ENCODE data around the gene CLEC4M.

CLEC4M gene

DNA sequence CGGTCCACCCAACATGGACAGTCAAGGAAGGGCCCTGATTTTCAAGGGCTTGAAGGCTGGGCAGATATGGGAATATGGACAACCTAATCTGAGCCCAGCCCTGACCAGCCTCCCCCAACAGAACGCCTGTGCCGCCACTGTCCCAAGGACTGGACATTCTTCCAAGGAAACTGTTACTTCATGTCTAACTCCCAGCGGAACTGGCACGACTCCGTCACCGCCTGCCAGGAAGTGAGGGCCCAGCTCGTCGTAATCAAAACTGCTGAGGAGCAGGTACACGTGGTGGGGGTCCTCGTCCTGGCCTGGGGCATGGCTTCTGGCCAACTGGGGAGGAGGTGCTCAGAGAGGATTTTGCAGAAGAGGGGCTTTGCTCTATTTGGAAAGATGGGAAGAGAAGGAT, 3.5 kb downstream of the CLEC4M start:
- no peak for DNase-seq
- Histone ChIP-seq H3K36me3 (ENCODE audit: control insufficient read depth, insufficient read depth, low read length) (no peaks in the 10 kb centered on the region), H3K4me1 (ENCODE audit: control insufficient read depth, insufficient read depth, low read length, poor library complexity, severe bottlenecking) (no peaks in the 10 kb centered on the region), H3K27me3 (replicated peaks; ENCODE audit: control insufficient read depth, insufficient read depth, low read length, poor library complexity, severe bottlenecking) (no peaks in the 10 kb centered on the region), H3K9me3 (ENCODE audit: control insufficient read depth, low read length) (no peaks in the 10 kb centered on the region), H3K4me3 (ENCODE audit: insufficient read depth, low read depth, low read length, poor library complexity, severe bottlenecking) (no peak overlapping the region), H3K27ac (ENCODE audit: insufficient read depth, low read length, poor library complexity, severe bottlenecking) (no peak overlapping the region)

DNA sequence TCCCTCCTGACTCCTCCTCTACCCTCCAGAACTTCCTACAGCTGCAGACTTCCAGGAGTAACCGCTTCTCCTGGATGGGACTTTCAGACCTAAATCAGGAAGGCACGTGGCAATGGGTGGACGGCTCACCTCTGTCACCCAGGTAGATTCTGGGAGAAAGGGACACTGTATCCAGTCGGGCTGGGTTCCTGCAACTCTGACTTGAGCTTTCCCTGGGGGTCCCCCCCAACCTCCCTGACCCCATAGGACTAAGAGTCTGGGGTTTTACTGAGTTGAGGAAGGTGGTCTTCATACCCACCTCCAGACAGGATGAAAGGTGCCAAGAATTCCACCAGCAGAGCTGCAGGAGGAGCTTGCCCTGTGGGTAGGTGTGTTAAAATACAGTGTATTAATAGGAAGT, 4.4 kb downstream of the CLEC4M start:
- H3K27ac ChIP-seq (ENCODE audit: insufficient read depth, low read length, poor library complexity, severe bottlenecking): no peak overlapping the region
- peaks cover 4% of the 10 kb centered on the region for H3K4me1 ChIP-seq (ENCODE audit: control insufficient read depth, insufficient read depth, low read length, poor library complexity, severe bottlenecking)
- no peaks in the 10 kb centered on the region for H3K9me3 ChIP-seq (ENCODE audit: control insufficient read depth, low read length)
- no peaks in the 10 kb centered on the region for H3K36me3 ChIP-seq (ENCODE audit: control insufficient read depth, insufficient read depth, low read length)
- H3K27me3 ChIP-seq (replicated peaks; ENCODE audit: control insufficient read depth, insufficient read depth, low read length, poor library complexity, severe bottlenecking): no peaks in the 10 kb centered on the region
- no peak overlapping the region for H3K4me3 ChIP-seq (ENCODE audit: insufficient read depth, low read depth, low read length, poor library complexity, severe bottlenecking)
- no peak for DNase-seq

DNA sequence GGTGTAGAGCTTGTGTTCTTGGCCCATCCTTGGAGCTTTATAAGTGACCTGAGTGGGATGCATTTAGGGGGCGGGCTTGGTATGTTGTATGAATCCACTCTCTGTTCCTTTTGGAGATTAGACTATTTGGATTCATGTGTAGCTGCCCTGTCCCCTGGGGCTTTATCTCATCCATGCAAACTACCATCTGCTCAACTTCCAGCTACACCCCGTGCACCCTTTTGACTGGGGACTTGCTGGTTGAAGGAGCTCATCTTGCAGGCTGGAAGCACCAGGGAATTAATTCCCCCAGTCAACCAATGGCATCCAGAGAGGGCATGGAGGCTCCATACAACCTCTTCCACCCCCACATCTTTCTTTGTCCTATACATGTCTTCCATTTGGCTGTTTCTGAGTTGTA, 6.1 kb downstream of the CLEC4M start:
- H3K36me3 ChIP-seq (ENCODE audit: control insufficient read depth, insufficient read depth, low read length): no peaks in the 10 kb centered on the region

DNA sequence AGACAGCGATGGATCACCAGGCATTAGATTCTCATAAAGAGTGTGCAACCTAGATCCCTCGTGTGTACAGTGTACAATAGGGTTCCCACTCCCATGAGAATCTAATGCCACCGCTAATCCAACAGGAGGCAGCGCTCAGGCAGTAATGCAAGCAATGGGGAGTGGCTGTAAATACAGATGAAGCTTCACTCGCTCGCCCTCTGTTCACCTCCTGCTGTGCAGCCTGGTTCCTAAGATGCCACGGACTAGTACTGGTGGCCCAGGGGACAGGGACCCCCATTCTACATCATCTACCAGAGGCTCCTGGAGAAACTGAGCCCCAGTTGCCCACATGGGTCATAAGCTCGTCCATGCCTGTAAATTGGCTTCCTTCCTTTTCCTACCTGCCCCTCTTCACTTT, 8.0 kb downstream of the CLEC4M start:
- no peak overlapping the region for H3K4me3 ChIP-seq (ENCODE audit: insufficient read depth, low read depth, low read length, poor library complexity, severe bottlenecking)
- peaks cover 7% of the 10 kb centered on the region for H3K4me1 ChIP-seq (ENCODE audit: control insufficient read depth, insufficient read depth, low read length, poor library complexity, severe bottlenecking)
- H3K27me3 ChIP-seq (replicated peaks; ENCODE audit: control insufficient read depth, insufficient read depth, low read length, poor library complexity, severe bottlenecking): no peaks in the 10 kb centered on the region
- no peaks in the 10 kb centered on the region for H3K36me3 ChIP-seq (ENCODE audit: control insufficient read depth, insufficient read depth, low read length)
- no peak overlapping the region for H3K27ac ChIP-seq (ENCODE audit: insufficient read depth, low read length, poor library complexity, severe bottlenecking)
- H3K9me3 ChIP-seq (ENCODE audit: control insufficient read depth, low read length): no peaks in the 10 kb centered on the region
- no peak for DNase-seq

More for the DNA sequence above, 6.1 kb downstream of the CLEC4M start:
- Histone ChIP-seq H3K27me3 (replicated peaks; ENCODE audit: control insufficient read depth, insufficient read depth, low read length, poor library complexity, severe bottlenecking) (no peaks in the 10 kb centered on the region), H3K9me3 (ENCODE audit: control insufficient read depth, low read length) (no peaks in the 10 kb centered on the region), H3K4me1 (ENCODE audit: control insufficient read depth, insufficient read depth, low read length, poor library complexity, severe bottlenecking) (peaks cover 7% of the 10 kb centered on the region), H3K27ac (ENCODE audit: insufficient read depth, low read length, poor library complexity, severe bottlenecking) (no peak overlapping the region), H3K4me3 (ENCODE audit: insufficient read depth, low read depth, low read length, poor library complexity, severe bottlenecking) (no peak overlapping the region)
- no peak for DNase-seq

DNA sequence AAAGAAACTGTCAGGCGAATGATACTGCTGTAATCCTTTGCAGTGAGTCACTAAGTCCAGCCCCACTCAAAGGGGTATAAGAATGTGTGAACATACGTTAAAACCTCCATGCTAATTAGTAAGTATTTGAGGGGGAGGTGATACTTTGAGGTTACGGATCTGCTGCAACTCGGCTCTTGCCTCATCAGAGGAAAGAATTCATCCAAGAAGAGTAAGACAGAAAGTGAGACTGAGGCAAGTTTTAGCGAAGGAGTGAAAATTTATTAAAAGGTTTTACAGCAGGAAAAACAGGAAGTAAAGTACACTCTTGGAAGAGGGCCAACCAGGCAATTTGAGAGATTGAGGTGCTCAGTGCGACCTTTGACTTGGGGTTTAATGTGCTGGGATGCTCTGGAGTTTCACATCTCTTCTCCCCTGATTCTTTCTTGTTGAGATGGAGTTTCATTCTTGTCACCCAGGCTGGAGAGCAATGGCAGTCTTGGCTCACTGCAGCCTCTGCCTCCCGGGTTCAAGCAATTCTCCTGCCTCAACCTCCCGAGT, 9.8 kb downstream of the CLEC4M start:
- Histone ChIP-seq H3K4me3 (ENCODE audit: insufficient read depth, low read depth, low read length, poor library complexity, severe bottlenecking) (peak overlapping the region; percentile 12), H3K27ac (ENCODE audit: insufficient read depth, low read length, poor library complexity, severe bottlenecking) (no peak overlapping the region), H3K36me3 (ENCODE audit: control insufficient read depth, insufficient read depth, low read length) (no peaks in the 10 kb centered on the region), H3K4me1 (ENCODE audit: control insufficient read depth, insufficient read depth, low read length, poor library complexity, severe bottlenecking) (peaks cover 7% of the 10 kb centered on the region), H3K27me3 (replicated peaks; ENCODE audit: control insufficient read depth, insufficient read depth, low read length, poor library complexity, severe bottlenecking) (no peaks in the 10 kb centered on the region), H3K9me3 (ENCODE audit: control insufficient read depth, low read length) (no peaks in the 10 kb centered on the region)
- DNase-seq: no peak

DNA sequence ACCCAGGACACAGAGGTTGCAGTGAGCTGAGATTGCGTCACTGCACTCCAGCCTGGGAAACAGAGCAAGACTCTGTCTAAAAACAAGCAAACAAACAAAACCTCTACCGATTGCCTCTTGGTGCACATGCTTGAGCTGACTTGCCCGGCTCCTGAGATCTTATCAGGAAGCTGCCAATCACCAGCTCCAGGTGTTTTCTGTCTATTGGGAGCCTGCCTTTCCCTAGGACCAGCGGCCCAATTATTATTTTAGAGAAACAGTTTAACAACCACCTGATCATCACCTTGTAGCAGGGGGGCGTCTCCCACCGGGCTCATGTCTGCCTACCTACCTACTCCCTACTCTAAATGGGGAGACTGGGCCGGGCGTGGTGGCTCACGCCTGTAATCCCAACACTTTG, 10.8 kb downstream of the CLEC4M start:
- no peaks in the 10 kb centered on the region for H3K9me3 ChIP-seq (ENCODE audit: control insufficient read depth, low read length)
- peaks cover 7% of the 10 kb centered on the region for H3K4me1 ChIP-seq (ENCODE audit: control insufficient read depth, insufficient read depth, low read length, poor library complexity, severe bottlenecking)
- H3K27me3 ChIP-seq (replicated peaks; ENCODE audit: control insufficient read depth, insufficient read depth, low read length, poor library complexity, severe bottlenecking): no peaks in the 10 kb centered on the region
- H3K36me3 ChIP-seq (ENCODE audit: control insufficient read depth, insufficient read depth, low read length): no peaks in the 10 kb centered on the region
- no peak for DNase-seq
- no peak overlapping the region for H3K27ac ChIP-seq (ENCODE audit: insufficient read depth, low read length, poor library complexity, severe bottlenecking)
- no peak overlapping the region for H3K4me3 ChIP-seq (ENCODE audit: insufficient read depth, low read depth, low read length, poor library complexity, severe bottlenecking)

DNA sequence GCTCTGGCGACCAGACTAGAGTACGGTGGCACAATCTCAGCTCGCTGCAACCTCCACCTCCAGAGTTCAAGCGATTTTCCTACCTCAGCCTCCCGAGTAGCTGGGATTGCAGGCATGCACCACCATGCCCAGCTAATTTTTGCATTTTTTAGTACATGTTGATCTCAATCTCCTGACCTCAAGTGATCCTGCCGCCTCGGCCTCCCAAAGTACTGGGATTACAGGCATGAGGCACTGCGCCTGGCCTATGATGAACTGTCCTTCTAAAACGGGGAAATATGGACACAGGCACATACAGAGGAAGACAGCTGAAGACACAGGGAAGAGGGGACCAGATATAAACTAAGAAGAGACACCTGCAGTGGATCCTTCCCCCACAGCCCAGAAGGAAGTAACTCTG, 12.7 kb downstream of the CLEC4M start:
- no peaks in the 10 kb centered on the region for H3K27me3 ChIP-seq (replicated peaks; ENCODE audit: control insufficient read depth, insufficient read depth, low read length, poor library complexity, severe bottlenecking)
- no peaks in the 10 kb centered on the region for H3K36me3 ChIP-seq (ENCODE audit: control insufficient read depth, insufficient read depth, low read length)
- H3K27ac ChIP-seq (ENCODE audit: insufficient read depth, low read length, poor library complexity, severe bottlenecking): no peak overlapping the region
- DNase-seq: no peak
- H3K9me3 ChIP-seq (ENCODE audit: control insufficient read depth, low read length): no peaks in the 10 kb centered on the region
- H3K4me3 ChIP-seq (ENCODE audit: insufficient read depth, low read depth, low read length, poor library complexity, severe bottlenecking): no peak overlapping the region
- H3K4me1 ChIP-seq (ENCODE audit: control insufficient read depth, insufficient read depth, low read length, poor library complexity, severe bottlenecking): peaks cover 7% of the 10 kb centered on the region

DNA sequence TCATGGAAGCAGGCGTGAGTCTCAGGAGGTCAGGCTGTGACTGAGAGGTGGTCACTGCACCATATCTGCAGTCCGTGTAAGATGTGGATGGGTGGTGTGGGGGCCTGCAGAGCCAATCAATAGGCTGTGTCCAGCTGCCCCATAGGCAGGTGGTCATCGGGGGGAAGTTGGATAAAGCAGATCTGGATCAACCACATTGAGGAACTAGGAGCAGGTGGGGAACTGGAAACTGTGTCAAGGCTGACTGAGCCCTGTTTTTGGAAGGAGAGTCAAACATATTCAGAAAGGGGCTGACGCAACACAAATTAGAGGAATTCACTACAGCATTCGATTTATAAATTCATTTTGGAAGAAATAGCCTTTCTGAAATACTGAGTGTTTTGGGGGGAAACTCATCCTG, 15.0 kb downstream of the CLEC4M start:
- Histone ChIP-seq H3K27me3 (replicated peaks; ENCODE audit: control insufficient read depth, insufficient read depth, low read length, poor library complexity, severe bottlenecking) (no peaks in the 10 kb centered on the region), H3K4me3 (ENCODE audit: insufficient read depth, low read depth, low read length, poor library complexity, severe bottlenecking) (no peak overlapping the region), H3K27ac (ENCODE audit: insufficient read depth, low read length, poor library complexity, severe bottlenecking) (no peak overlapping the region), H3K36me3 (ENCODE audit: control insufficient read depth, insufficient read depth, low read length) (no peaks in the 10 kb centered on the region), H3K9me3 (ENCODE audit: control insufficient read depth, low read length) (no peaks in the 10 kb centered on the region), H3K4me1 (ENCODE audit: control insufficient read depth, insufficient read depth, low read length, poor library complexity, severe bottlenecking) (no peaks in the 10 kb centered on the region)
- no peak for DNase-seq

DNA sequence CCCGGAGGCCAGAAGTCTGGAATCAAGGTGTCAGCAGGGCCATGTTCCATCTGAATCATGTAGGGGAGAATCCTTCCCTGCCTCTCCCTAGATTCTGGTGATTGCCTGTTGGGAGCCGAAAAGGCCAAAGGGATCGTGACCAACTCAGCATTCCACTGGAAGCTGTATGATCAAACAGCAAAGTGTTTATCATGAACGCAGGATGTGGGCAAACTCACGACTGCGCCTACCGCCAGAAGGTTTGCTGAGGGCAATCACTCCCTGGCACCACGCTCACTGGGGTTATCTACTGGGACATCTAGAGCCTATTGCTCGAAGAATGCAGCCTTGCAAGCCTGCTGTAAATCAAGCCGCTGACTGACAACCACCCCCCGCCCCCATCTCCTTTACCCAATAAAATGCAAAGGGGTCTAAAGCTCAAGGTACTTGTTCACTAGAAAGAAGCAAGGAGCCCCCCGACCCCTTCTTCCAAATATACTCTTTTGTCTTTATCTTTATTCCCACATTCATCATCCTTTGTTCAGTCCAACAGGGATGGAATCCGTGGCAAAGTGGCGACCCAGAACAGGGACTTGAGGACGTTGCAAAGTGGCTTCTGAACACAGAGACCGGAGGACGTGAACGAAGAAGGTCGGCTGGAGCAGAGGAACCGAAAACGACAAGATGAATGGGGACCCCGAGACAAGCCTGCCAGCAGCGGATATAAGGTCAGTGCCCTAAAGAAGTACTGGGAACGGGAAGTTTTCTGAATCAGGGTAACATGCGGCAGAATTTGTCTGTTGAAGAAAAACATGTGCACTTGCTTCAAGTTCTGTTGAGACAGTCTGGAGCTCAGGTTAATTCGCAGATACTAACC, 16.8 kb downstream of the CLEC4M start:
- no peaks in the 10 kb centered on the region for H3K4me1 ChIP-seq (ENCODE audit: control insufficient read depth, insufficient read depth, low read length, poor library complexity, severe bottlenecking)
- no peaks in the 10 kb centered on the region for H3K9me3 ChIP-seq (ENCODE audit: control insufficient read depth, low read length)
- no peak overlapping the region for H3K27ac ChIP-seq (ENCODE audit: insufficient read depth, low read length, poor library complexity, severe bottlenecking)
- no peaks in the 10 kb centered on the region for H3K36me3 ChIP-seq (ENCODE audit: control insufficient read depth, insufficient read depth, low read length)
- H3K4me3 ChIP-seq (ENCODE audit: insufficient read depth, low read depth, low read length, poor library complexity, severe bottlenecking): no peak overlapping the region
- H3K27me3 ChIP-seq (replicated peaks; ENCODE audit: control insufficient read depth, insufficient read depth, low read length, poor library complexity, severe bottlenecking): no peaks in the 10 kb centered on the region
- no peak for DNase-seq

DNA sequence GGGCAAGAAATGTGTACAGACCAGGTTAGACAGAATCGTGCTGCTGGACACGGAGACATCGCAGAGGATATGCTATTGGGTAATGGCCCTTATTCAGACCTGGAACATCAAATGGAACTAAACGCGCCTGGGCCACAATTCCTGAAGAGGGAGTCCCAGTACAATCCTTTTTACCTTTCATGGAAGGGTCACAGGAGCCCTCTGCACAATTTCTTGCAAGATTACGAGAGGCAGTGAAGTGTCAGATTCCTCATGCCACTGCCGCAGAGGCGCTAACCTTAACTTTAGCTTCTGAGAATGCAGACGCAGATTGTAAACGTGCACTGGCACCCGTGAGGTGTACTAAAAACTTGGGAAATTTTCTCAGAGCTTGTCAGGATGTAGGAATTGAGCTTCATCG, 18.1 kb downstream of the CLEC4M start:
- H3K36me3 ChIP-seq (ENCODE audit: control insufficient read depth, insufficient read depth, low read length): no peaks in the 10 kb centered on the region

More for the DNA sequence above, 18.1 kb downstream of the CLEC4M start:
- Histone ChIP-seq H3K27ac (ENCODE audit: insufficient read depth, low read length, poor library complexity, severe bottlenecking) (no peak overlapping the region), H3K9me3 (ENCODE audit: control insufficient read depth, low read length) (no peaks in the 10 kb centered on the region), H3K4me3 (ENCODE audit: insufficient read depth, low read depth, low read length, poor library complexity, severe bottlenecking) (no peak overlapping the region), H3K27me3 (replicated peaks; ENCODE audit: control insufficient read depth, insufficient read depth, low read length, poor library complexity, severe bottlenecking) (no peaks in the 10 kb centered on the region), H3K4me1 (ENCODE audit: control insufficient read depth, insufficient read depth, low read length, poor library complexity, severe bottlenecking) (no peaks in the 10 kb centered on the region)
- DNase-seq: no peak
